ENCODE data around the gene RP9.

Gene RP9

GRCh38 chr7:33062023-33062781, 47.0 kb downstream of the RP9 start, which contains the start of gene NT5C3A:
Gene NT5C3A, minus strand, starts transcription at chr7:33062776. Its CDS starts 71 bp downstream, at chr7:33062705.
- peak; percentile 6 to 16 for DNase-seq

GRCh38 chr7:33061282-33061937, 47.8 kb downstream of the RP9 start:
- DNase-seq, result no peak

- DNase-seq, result no peak
These were observed 49.6 kb downstream of the RP9 start for GRCh38 chr7:33059635-33060034.

- no peak for DNase-seq
These were observed 54.0 kb downstream of the RP9 start for GRCh38 chr7:33055158-33055557.

- no peak for DNase-seq
These were observed 54.8 kb downstream of the RP9 start for GRCh38 chr7:33054261-33054964.

- no peak for DNase-seq
These were observed 55.5 kb downstream of the RP9 start for GRCh38 chr7:33053721-33054120.

- no peak for DNase-seq
These were observed 58.5 kb downstream of the RP9 start for GRCh38 chr7:33050535-33051318.

- DNase-seq, result no peak
These were observed 60.5 kb downstream of the RP9 start for GRCh38 chr7:33048704-33049103.

- DNase-seq, result no peak
These were observed 60.9 kb downstream of the RP9 start for GRCh38 chr7:33048257-33048656.

GRCh38 chr7:33044986-33045385, 64.2 kb downstream of the RP9 start:
- DNase-seq, result no peak
